Hepatocyte (in vitro differentiated cells): Measurements from ENCODE around the gene CEBPB.

Source experiments
- EZH2 ChIP-seq: fragments of 200-600 bp; sonication (generic); IDR thresholded peaks from 2 replicates; pipeline ENCODE4 v1.6.1; 2016; ENCODE audit warnings: antibody characterized with exemption, mild to moderate bottlenecking, borderline replicate concordance
- TF ChIP-seq, protein P1 (sequence below): fragments of 200-600 bp; sonication (generic); IDR thresholded peaks from 2 replicates; pipeline ENCODE4 v1.5.1; 2016; ENCODE audit warnings: antibody characterized with exemption, mild to moderate bottlenecking; ENCODE audit not compliant: poor library complexity

GRCh38 chr20:50185426-50185825 lies 5.2 kb upstream of the CEBPB start:
- TF ChIP-seq, protein P1, sequence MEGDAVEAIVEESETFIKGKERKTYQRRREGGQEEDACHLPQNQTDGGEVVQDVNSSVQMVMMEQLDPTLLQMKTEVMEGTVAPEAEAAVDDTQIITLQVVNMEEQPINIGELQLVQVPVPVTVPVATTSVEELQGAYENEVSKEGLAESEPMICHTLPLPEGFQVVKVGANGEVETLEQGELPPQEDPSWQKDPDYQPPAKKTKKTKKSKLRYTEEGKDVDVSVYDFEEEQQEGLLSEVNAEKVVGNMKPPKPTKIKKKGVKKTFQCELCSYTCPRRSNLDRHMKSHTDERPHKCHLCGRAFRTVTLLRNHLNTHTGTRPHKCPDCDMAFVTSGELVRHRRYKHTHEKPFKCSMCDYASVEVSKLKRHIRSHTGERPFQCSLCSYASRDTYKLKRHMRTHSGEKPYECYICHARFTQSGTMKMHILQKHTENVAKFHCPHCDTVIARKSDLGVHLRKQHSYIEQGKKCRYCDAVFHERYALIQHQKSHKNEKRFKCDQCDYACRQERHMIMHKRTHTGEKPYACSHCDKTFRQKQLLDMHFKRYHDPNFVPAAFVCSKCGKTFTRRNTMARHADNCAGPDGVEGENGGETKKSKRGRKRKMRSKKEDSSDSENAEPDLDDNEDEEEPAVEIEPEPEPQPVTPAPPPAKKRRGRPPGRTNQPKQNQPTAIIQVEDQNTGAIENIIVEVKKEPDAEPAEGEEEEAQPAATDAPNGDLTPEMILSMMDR = no peak
- no peak for TF ChIP-seq EZH2
